Keratinocyte (primary cell): ENCODE data around the gene TMEM135. TPM values are rescaled to one million over a fixed set of nuclear protein-coding genes. Genes with fewer than 3 reads are reported as not detected.

ENCODE experiments used
- DNase-seq: peaks from one replicate; pipeline ENCODE4 v3.0.0-alpha.2; 2011; ENCODE audit warnings: low read depth, missing footprints, low spot score
- FAIRE-seq: peaks from 2 replicates; lab custom pipeline; 2011; peaks lifted over from hg19 to GRCh38; lab: Jason Lieb, UNC
- H2AFZ ChIP-seq: 2 replicates; pipeline ENCODE4 v1.6.0; 2012; ENCODE audit warnings: low read length, control low read depth, inconsistent platforms; ENCODE audit not compliant: control insufficient read depth
- H3K27ac ChIP-seq: 2 replicates; pipeline ENCODE4 v1.5.1; 2011; ENCODE audit warnings: low read length; ENCODE audit not compliant: control insufficient read depth, insufficient read depth
- H3K27me3 ChIP-seq: 3 replicates; pipeline ENCODE4 v1.6.0; 2011; ENCODE audit warnings: low read length; ENCODE audit not compliant: control insufficient read depth, insufficient read depth; ENCODE audit errors: extremely low read depth
- H3K36me3 ChIP-seq, 2 experiments: 2 replicates in 1 of 2; 3 replicates in 1 of 2; pipeline ENCODE4 v1.5.1; 2011; ENCODE audit warnings: low read length in 2 of 2, mild to moderate bottlenecking in 1 of 2; ENCODE audit not compliant: control insufficient read depth in 2 of 2, insufficient read depth in 2 of 2; ENCODE audit errors: extremely low read depth in 1 of 2
- H3K4me1 ChIP-seq: 3 replicates; pipeline ENCODE4 v1.5.1; 2011; ENCODE audit warnings: low read length; ENCODE audit not compliant: control insufficient read depth, insufficient read depth; ENCODE audit errors: extremely low read depth
- H3K4me2 ChIP-seq: 3 replicates; pipeline ENCODE4 v1.6.0; 2011; ENCODE audit warnings: low read depth, low read length; ENCODE audit not compliant: control insufficient read depth, insufficient read depth; ENCODE audit errors: extremely low read depth
- H3K4me3 ChIP-seq, 3 experiments: fragments of 200-600 bp in 1 of 3; sonication (generic) in 1 of 3; 2 replicates in 2 of 3; 3 replicates in 1 of 3; pipeline ENCODE4 v1.5.1; 2011 to 2016; ENCODE audit warnings: low read length in 3 of 3, mild to moderate bottlenecking in 3 of 3, control low read depth in 2 of 3, inconsistent platforms in 1 of 3, low read depth in 1 of 3, mixed read lengths in 1 of 3, mixed run types in 1 of 3, moderate library complexity in 1 of 3; ENCODE audit not compliant: control insufficient read depth in 2 of 3, insufficient read depth in 2 of 3; ENCODE audit errors: extremely low read depth in 1 of 3
- H3K79me2 ChIP-seq: 2 replicates; pipeline ENCODE4 v1.6.0; 2012; ENCODE audit warnings: low read length; ENCODE audit not compliant: control insufficient read depth, insufficient read depth
- H3K9ac ChIP-seq: 3 replicates; pipeline ENCODE4 v1.6.0; 2011; ENCODE audit warnings: low read length; ENCODE audit not compliant: control insufficient read depth, insufficient read depth; ENCODE audit errors: extremely low read depth
- H3K9me1 ChIP-seq: 3 replicates; pipeline ENCODE4 v1.6.0; 2011; ENCODE audit warnings: low read length; ENCODE audit not compliant: control insufficient read depth, insufficient read depth; ENCODE audit errors: extremely low read depth
- H3K9me3 ChIP-seq: 2 replicates; pipeline ENCODE4 v1.5.1; 2012; ENCODE audit warnings: low read depth, low read length; ENCODE audit not compliant: control insufficient read depth
- H4K20me1 ChIP-seq: 3 replicates; pipeline ENCODE4 v1.6.0; 2011; ENCODE audit warnings: low read length; ENCODE audit not compliant: control insufficient read depth, insufficient read depth; ENCODE audit errors: extremely low read depth
- CTCF ChIP-seq, 3 experiments: IDR thresholded peaks in 1 of 3; conservative IDR thresholded peaks in 1 of 3; optimal IDR thresholded peaks in 1 of 3; 2 replicates in 2 of 3; 3 replicates in 1 of 3; pipeline versions ENCODE3 to v1.5.1; 2011; ENCODE audit warnings: low read length in 3 of 3, mild to moderate bottlenecking in 3 of 3, moderate library complexity in 2 of 3, control low read depth in 1 of 3, inconsistent platforms in 1 of 3; ENCODE audit not compliant: insufficient read depth in 2 of 3; ENCODE audit errors: extremely low read depth in 1 of 3
- EZH2 ChIP-seq: IDR thresholded peaks from one replicate; pipeline ENCODE4 v1.6.1; 2012; ENCODE audit warnings: inconsistent platforms, mild to moderate bottlenecking, low read length, moderate library complexity
- dilution Hi-C: fragments of 300-500 bp; cut with MboI; formaldehyde crosslinking; loops from one replicate; pipeline ENCODE4 v1.7.0; 2020; ENCODE audit warnings: low sequenced_read_pairs; ENCODE audit not compliant: extremely low pct_ligation_motif_present
- polyA plus RNA-seq, 5 experiments: library from polyadenylated mRNA; depleted of rRNA in 3 of 5; stranded (reverse) in 3 of 5; stranded (forward) in 1 of 5; unstranded in 1 of 5; fragments of >200 nt; gene quantifications; 1 replicate in 1 of 5; 2 replicates in 3 of 5; 3 replicates in 1 of 5; pipeline versions ENCODE4 v1.2.1 to v1.2.3, GENCODE V29; 2011 to 2012; ENCODE audit warnings: missing spikeins in 2 of 5, low read depth in 1 of 5, low replicate concordance in 1 of 5

TMEM135 gene
- polyA plus RNA-seq, 1 donor (not counting 4 experiments of a cell fraction or from before 2014, with no cell fraction given), result 15.0 TPM

GRCh38 chr11:87361891-87362290, 324.2 kb downstream of the TMEM135 start:
- Histone ChIP-seq H3K9ac (no peak overlapping the region), H3K4me3 (no peak overlapping the region), H3K9me1 (no peaks in the 10 kb centered on the region), H3K9me3 (no peaks in the 10 kb centered on the region), H3K79me2 (no peaks in the 10 kb centered on the region), H3K4me2 (no peak overlapping the region), H3K27ac (no peak overlapping the region), H4K20me1 (no peaks in the 10 kb centered on the region), H3K4me1 (peaks cover under 1% of the 10 kb centered on the region), H3K36me3 (no peaks in the 10 kb centered on the region), H2AFZ (no peak overlapping the region), H3K27me3 (no peaks in the 10 kb centered on the region)
- dilution Hi-C loops, result no loop called here
- no peak for DNase-seq
- no peak for FAIRE-seq
- TF ChIP-seq EZH2 (no peak), CTCF (optimal IDR thresholded peaks at IDR 0.05 in 1 of 3, IDR thresholded peaks at IDR 0.05 in 1 of 3, conservative IDR thresholded peaks at IDR 0.05 in 1 of 3; ENCODE audit: extremely low read depth in 1 of 3, insufficient read depth in 2 of 3, low read length in 3 of 3) (no peak)

- Histone ChIP-seq H3K27ac (no peak overlapping the region), H3K4me2 (no peak overlapping the region), H4K20me1 (no peaks in the 10 kb centered on the region), H3K4me3 (no peak overlapping the region), H2AFZ (no peak overlapping the region), H3K9me3 (no peaks in the 10 kb centered on the region), H3K4me1 (peaks cover 26% of the 10 kb centered on the region), H3K79me2 (no peaks in the 10 kb centered on the region), H3K9ac (no peak overlapping the region), H3K36me3 (no peaks in the 10 kb centered on the region), H3K9me1 (no peaks in the 10 kb centered on the region), H3K27me3 (no peaks in the 10 kb centered on the region)
- dilution Hi-C loops, result no loop called here
- TF ChIP-seq CTCF (optimal IDR thresholded peaks at IDR 0.05 in 1 of 3, IDR thresholded peaks at IDR 0.05 in 1 of 3, conservative IDR thresholded peaks at IDR 0.05 in 1 of 3; ENCODE audit: extremely low read depth in 1 of 3, insufficient read depth in 2 of 3, low read length in 3 of 3), result no peak
- TF ChIP-seq EZH2, result no peak
- FAIRE-seq (no peak), DNase-seq (no peak)
These were observed 328.6 kb downstream of the TMEM135 start for GRCh38 chr11:87366346-87366745.
